HG03457 (cell line): Measurements from ENCODE around the gene EML6.

ENCODE experiments used
- ATAC-seq: cut with Tn5 transposase; IDR thresholded peaks from one replicate; pipeline ENCODE4 v1.9.1; 2021; ENCODE audit warnings: moderate number of reproducible peaks; ENCODE audit not compliant: unreplicated experiment

EML6 gene

DNA sequence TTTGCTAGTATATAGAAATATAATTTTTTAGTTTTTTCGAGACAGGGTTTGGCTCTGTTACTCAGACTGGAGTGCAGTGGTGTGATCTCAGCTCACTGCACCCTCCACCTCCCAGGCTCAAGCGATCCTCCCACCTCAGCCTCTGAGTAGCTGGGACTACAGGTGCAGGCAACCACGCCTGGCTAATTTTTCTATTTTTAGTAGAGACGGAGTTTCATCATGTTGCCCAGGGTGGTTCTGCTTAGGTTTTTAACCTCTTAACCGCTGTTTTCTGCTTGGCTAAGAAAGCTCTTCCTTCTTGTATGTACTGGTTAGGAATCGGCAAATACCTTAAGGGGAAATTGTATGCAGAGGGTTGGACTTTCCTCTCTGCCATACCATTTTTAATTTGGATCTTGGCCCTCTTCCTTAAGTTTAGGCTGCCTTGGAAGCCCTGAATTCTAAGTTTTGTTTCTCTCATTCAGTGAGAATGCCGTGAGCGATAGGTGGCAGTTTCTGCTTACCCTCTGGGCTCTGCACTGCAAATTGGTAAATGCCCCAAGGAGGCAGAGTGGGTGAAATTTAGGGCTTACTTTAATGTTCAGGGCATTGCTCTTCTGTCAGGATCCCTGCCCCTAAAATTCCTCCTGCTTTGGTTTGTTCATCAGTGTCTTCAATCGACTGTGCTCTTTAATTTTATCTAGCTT, 32.3 kb downstream of the EML6 start:
- ATAC-seq, result peak; percentile 58

DNA sequence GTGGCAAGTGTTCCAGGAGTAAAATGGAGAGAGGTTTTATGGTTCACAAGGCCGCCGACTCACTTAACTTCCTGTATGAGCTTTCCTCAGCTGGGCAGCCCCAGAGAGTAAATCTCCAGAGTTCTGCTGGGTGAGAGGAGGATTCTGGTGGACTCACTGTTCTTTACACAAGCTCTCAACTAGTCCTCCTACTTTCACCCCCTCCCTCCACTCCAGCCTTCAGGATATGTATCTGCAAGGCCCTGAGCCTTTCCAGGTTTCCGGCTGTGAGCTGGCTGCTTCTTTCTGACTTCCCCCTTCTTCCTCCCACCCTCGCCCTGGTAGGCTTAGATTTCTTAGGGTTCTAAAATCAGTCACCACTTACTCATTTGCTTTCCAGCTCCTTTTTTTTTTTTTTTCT, 34.0 kb downstream of the EML6 start:
- no peak for ATAC-seq

DNA sequence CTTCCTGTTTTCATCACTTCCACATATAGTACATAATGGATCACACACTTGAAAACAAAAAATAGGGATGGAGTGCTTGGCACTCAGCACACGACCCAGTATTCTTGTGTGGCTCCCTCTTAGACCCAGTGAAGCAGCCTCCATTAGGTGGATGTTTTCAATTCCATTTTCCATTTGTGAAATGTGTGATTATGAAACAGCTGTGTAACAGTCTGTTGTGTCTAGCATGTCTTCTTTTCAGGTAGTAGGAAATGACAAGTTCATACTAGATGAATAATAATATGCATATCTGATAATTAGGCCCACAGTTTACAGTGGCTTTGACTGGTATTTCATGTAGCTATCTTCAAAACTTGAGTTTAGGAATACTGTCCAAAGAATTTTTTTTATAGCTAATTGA, 35.5 kb downstream of the EML6 start:
- ATAC-seq, result no peak

DNA sequence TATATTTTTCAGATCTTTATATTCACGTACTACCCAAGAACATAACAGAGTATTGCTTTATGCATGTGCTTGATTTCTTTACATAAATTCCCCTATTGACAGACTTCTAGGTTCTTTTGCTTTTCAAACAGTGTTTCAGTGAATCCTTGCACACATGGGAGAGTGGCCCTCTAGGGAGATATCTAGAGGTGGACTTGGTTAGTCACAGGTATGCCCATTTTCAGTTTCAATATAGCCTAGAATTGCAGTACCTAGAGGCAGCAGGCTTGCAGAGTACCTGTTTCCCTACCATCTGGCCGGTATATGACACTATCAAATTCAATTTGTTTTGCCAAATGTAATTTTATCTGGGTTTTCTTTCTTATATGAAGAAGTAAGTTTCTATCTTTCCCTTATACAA, 36.8 kb downstream of the EML6 start:
- no peak for ATAC-seq

DNA sequence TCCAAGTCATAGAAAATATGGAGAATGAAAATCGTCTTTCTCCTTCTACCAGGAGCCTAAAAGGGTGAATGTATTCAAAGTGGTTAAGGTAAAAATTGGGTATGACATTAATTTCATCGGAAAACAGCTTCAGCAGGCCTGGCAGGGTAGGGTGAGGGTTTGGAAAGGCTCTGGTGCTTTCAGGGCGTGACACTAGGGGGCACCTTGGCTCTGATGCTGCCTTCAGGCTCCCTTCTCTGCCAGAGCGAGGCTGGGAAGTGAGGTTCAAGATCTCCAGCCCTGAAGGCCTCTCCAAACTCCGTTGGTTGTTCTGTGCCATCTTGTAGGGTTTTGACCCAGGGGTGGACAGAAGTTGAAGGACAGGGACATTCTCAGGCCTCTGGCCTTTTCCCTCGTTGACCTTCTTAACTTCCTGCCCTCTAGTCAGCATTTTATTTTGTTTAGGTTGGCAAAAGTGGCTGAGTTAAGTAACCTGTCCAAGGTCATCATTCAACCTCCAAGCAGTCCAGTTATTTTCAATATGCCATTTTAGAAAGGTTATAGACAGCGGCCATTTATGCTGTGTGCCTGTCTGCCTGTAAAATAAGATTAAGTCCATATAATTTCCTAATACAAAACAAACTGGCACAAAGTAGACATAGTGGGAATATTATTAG, 40.3 kb downstream of the EML6 start:
- no peak for ATAC-seq

DNA sequence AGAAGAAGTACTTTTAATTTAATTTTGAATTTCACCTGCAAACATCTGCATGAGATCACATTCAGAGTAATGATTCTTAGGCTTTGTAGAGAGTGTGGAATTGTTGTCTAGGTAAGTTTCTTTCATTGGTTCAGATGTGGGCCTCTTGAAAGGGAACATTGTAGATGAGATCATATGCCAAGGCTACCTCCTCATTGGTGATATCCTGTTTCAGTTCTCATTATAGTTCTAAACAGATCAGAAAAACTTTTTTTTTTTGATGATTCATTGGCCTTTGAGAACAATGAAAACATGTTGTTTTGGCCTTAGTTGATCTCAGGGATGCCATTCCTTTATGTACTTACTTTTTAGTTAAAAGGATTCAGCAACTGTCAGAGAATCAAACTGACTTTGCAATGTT, 44.5 kb downstream of the EML6 start:
- ATAC-seq, result no peak

DNA sequence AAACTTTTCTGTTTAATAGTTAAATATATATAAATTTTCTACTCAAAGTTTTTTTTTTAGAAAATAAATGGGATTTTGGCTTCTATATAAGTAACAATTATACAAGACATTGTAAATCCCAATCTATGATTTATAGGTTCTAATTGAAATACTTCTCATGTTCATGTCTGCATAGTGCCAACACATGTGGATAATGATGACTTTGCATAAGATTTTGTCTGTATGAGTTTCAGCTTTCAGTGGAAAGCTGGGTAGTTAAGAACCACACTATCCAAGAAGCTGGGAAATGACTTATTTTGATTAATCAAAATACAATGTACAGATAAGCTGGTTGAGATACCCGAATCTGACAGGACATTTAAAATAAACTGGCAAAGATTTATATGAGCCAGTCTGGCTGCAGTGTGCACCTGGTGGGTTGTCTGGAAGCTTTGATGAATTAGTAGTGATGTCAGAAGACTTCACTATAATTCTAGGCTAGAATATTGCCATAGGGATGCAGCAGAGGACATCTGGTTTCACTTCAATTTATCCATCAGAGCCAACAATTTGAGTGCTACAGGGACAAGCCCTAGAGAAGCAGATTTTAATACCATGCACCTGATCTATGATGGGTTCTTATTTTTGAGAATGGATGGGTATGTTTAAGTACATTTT, 45.4 kb downstream of the EML6 start:
- ATAC-seq, result no peak

DNA sequence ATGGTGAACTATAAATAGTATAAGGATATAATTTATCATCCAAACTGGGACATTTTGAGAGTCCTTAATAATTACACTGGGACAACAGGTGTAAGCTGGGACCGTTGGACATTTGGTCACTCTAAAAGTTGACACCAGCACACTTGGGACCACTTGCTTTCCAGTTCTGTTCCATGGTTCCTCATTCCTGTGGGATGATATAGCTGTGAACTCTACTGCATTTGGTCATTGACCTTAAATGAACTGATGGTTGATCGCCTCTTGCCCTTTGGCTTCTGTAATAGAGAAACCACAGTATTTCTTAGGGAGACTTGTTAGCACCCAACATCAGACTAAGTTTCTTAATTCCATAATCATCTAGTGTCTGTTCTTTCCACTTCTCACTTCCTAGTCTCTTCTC, 46.7 kb downstream of the EML6 start:
- no peak for ATAC-seq

DNA sequence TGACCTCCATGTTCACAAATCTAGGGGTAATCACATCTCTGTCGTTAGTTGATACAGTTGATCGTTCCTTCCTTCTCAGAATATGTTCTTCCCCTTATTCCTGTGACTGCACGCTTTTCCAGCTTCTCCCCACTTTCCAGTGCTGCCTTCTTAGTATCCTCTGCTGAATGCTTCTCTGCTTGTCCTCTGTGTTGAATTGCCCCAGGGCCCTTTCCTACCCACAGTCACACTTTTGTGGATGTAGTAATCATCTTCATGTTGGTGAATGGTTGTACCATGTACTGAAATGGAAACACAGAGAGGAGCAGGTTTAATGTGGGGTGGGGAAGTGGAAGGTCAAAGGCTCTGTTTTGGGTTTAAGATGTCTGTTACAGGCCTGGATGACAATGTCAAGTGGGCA, 47.2 kb downstream of the EML6 start:
- no peak for ATAC-seq

DNA sequence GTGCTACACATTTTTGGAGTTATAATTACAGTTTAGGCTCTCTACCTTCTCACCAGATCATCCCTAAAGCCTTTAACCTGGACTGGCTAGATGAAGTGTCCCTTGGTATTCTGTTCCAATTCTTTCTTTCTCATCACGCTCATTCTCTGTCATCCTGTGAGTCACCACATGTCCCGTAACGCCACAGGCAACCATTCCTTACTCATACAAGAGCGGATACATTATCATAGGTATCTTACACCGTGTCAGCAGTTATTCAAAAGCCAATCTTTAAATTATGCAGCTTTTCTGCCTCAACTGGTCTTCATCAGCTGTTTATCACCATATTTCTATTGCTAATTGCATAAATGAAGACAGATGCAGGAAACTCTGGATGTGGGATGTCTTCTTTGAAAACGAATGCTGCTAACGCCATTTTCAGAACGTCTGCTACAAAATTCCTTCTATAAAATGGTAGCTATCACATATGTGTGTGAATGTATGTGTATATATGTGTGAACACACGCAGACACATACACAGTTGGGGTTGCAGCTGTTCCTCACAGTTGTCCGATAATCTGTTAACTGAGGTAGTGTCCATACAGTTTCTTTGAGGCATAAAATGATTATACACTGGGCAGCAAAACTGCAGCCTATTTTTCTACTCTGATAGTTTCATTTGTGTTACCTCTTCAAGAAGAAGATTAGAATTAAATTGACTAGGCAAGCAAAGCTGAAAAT, 47.9 kb downstream of the EML6 start:
- ATAC-seq, result no peak

DNA sequence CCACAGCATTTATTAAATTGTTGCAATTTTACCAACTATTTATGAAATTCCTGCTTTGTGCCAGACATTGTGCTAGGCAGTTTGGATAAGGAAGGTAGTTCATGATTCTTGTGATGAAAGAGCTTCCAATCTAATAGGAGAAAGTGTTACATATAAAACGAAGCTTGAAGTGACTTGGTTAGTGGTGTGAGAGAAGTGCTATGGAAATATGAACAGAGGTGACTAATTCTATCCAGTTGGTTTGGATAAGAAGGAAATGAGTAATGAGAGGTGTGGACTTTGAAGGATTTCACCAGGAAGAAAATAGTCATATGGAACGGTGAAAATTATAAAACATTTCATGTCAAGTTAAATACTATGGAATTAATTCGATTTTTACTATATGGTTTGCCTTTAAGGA, 48.6 kb downstream of the EML6 start:
- no peak for ATAC-seq

DNA sequence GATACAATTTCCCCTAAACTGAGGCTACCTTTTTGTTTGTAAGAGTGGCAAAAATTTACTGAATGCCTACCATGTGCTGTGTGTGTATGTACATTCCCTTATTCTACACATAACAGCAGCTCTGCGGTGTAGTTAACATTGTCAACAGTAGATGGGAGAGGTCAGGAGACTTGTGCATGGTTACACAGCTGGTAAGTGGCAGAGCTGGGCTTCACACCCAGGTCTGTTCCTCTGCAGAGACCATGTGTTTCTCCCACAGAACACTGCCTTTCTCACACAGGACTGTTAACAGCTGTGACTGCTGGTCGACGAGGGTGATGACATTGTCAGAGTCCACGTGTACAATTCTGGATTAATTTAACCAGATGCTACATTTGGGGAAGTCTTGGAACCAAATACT, 49.1 kb downstream of the EML6 start:
- ATAC-seq, result no peak

DNA sequence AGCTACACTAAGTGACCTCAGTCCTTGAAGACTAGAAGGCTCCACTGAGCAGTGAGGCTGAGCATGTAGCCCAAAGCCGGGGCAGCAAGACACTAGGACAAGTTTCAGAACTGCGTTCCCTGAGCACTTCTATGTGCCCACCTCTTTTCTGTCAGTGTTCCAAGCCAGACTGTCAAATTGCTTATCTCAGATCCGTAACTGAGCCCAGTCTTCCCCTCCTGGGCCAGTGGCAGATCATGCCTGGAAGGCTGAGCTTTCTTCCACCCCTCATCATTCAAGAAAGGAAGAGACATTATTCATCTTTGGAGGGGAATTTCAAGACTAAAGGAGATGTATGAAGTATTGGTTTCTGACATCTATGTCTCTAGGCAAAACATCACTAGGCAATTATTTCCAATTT, 49.8 kb downstream of the EML6 start:
- ATAC-seq, result no peak

DNA sequence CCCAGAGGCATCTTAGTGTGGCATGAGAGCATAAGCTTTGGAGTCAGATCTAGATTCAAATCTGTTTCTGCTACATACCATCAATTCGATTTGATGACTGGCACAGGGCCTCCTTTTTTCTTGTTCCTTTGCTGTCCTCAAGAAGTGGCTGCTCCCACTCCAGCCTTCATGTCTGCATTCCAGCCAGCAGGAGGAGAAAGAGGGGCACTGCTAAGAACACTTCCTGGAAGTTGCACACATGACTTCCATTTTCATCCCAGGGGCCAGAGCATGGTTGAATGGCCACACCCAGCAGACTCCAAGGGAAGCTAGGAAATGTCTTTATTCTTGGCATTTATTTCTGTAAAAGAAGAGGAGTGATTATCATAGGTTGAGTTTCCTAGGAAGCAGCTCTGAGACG, 50.4 kb downstream of the EML6 start:
- no peak for ATAC-seq

DNA sequence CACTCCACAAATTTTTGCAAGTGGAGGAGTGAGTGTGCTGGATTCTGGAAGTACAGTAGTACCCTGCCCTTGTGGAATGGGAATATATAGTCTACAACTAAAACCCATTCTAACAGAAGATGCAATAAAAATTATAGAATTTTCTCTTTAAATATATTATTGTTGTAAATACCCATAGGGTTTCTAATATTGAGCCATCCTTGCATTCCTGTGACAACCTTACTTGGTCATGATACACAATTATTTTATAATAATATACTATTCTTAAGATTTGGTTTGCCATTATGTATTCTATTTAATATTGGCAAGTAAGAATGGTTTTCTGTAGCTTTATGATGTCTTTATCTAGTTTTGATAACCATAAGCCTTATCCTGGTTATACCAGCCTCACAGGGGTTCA, 52.2 kb downstream of the EML6 start:
- no peak for ATAC-seq

DNA sequence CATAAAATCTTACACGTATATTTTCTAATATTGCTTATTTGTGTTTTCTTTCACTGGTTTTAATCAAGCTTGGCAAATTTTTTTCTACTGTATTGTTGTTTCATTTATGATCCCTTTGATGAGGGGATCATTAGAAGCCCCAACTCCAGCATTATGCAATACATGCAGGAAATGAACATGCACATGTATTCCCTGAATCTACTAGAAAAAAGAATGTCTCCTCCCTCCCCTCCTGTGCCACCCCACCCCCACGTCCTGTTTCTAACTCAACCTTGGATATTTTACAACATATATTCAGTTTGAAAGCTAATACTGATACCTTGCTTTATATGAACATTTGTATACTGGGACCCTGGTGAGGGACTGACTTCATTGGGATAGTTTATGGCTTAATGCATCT, 53.0 kb downstream of the EML6 start:
- no peak for ATAC-seq

DNA sequence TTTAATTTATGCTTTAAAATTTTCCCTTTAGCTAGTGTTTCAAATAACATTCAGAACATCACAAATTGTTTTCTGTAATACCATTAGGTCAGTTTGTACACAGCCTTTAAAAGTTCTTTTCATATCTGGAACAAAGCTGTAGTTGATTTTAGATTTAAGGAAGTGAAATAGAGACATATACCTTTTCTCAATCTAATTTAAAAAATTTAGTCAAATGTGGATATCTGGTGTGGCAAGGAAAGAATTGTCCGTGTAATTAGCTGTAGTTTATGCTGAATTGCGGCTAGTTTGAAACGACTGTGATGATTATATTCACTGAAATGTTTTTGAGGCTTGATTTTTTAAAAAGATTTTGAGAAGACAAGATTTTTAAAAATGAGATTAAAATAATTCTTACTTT, 59.9 kb downstream of the EML6 start:
- no peak for ATAC-seq

DNA sequence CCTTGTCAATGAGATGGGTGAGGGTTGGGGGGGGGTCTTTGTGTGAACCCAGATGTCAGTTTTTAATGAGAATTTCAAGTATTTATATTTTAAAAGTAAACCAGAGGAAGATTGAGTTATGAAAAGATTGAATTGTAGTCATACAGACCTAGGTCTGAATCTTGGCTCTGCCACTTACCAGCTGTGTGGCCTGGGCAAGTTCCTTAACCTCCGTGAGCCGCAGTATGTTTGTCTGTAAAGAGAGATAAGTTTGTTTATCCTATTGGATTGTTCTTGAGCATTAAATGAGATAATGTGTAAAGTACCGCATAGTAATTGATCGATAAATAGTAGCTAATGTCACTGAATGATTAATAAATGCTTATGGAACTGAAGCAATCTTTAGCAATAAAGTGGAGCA, 63.8 kb downstream of the EML6 start:
- no peak for ATAC-seq

DNA sequence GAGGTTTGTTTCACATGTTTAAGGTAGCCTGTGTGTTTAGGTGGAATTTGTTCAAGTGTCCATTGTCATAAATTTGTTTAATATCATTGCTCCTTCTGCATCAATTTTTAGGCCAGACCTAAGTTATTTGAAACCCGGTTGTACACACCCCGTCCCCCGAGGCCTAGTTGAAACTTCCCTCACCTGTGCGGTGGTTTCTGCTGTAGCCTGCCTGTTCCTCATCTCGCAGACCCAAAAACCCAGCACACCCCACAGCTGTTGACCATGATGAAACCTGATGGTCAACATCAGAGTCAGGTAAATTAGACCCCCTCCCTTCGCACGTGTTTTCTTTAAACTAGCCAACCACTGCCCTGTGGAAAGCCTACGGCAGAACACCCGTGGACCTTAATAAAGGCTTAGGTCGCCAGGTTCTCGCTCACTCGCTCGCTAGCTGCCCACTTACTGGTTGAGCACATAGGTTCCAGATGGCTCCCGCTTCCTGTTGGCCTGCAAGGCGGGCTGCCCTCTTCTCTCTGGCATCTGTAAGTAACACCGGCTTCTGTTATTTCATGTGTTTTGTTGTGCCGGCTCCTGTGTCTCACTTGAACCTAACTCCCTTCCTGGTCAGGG, 64.4 kb downstream of the EML6 start:
- ATAC-seq, result no peak

DNA sequence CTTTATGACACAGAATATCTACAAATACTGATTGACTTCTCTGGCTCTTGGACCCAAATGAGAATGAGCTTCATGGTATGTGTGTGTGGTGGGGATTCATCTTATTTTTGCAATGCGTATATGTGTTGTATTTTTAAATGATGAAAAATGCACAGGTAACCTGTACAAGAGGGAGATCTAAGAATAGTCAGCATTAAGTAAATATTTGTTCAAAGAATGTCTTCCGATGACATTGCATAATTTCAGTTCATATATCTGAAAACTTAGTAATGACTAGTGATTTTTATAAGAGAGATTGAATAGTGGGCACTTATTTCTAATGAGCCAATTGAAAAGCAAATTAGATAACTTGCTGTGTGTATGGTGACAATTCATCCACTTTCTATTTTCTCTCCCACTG, 66.4 kb downstream of the EML6 start:
- no peak for ATAC-seq

DNA sequence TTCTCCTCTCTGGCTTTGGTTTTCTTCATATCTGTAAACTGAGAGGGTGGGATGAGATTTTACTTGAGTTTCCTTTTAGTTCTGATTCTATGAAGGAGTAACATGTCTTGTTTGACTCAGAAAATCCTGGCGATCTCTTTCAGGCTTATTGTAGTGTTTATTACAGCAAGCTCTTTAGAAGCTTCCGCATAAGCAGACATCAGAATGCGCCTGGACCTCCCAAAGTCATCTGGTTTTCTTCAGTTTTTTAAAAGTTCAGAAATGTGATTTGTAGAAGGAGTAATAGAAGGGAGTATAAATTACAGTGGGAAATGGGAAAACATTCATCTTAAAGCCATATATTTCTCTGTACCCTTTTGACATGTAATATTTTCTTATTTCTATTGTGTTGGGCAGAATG, 68.4 kb downstream of the EML6 start:
- ATAC-seq, result no peak
